Right ventricle myocardium superior (tissue), 1 donor: ENCODE results near the gene APBB1. TPM values are rescaled to one million over a fixed set of nuclear protein-coding genes. Genes with fewer than 3 reads are reported as not detected.

ENCODE experiments used
- ATAC-seq: fragments of 200-7000 bp; cut with Tn5 transposase; one replicate; pipeline ENCODE4 v1.9.1; 2020; ENCODE audit warnings: mild to moderate bottlenecking; ENCODE audit not compliant: poor library complexity
- DNase-seq: peaks from one replicate; pipeline ENCODE4 v3.0.0-alpha.2; 2020
- intact Hi-C: fragments of 100-400 bp; cut with DNase I; formaldehyde crosslinking; loops from one replicate; pipeline ENCODE4 v1.11.2; 2022
- long read RNA-seq: library from polyadenylated mRNA; unstranded; transcript quantifications from one replicate; pipeline ENCODE4 v2.0.0, GENCODE V29; 2021
- total RNA-seq: library from RNA; stranded (reverse); fragmentation: NEBNext Ultra II Directional; extraction: Animal tissue kit (Norgen Biotek cat#: 25700); gene quantifications from one replicate; pipeline ENCODE4 v1.2.1, GENCODE V29; 2021
- donor health status: DM: no; HTN: yes; CAD: no; lungs with severe emphysema.

Gene APBB1
- total RNA-seq: 75.8 TPM
- long read RNA-seq, transcript APBB1-201 (14 exons, 2,636 nt): major isoform, 282 of 430 reads
- long read RNA-seq, transcript APBB1-202 (14 exons, 2,619 nt): minor isoform, 45 of 430 reads
- long read RNA-seq, transcript APBB1-203 (14 exons, 2,684 nt): minor isoform, 38 of 430 reads
- long read RNA-seq, partial matches to known transcripts: 30 of 430 reads
- long read RNA-seq, other reads (novel, unspliced or antisense): 34 of 430 reads

DNA sequence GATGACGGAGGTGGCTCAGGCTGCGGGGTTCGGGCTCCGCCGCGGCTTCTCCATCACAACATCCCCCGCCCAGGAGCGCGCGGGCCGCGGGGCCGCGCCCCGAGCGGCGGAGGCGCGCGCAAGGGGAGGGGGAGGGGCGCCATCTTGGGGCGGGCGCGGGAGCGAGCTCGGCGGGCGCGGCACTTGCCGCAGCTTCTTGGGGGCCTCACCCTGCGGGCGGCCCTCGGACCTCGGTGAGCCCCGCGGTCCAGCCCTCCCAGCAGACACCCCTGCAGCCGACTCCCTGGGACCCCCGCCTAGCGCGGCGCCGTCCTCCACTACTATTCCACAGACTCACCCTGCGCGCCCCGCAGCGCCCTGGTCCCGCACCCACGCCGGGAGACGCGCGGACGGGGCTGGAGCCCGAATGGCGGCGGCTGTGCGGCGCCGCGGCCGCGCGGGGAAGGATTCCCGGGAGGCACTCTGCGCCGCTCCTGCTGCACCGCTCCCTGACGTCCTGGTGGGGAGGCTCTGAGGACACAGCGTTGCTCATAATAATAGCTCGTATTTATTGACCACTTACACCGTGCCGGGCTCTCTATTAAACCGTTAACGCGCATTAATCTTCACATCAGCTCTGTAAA is at the start of gene APBB1:
Gene APBB1 (minus strand): TSS at position 86 of the 623 bp plus-strand sequence. CDS start 7,747 bp downstream, outside the sequence.
- peak; percentile 97 for ATAC-seq
- intact Hi-C loops: no loop called here

DNA sequence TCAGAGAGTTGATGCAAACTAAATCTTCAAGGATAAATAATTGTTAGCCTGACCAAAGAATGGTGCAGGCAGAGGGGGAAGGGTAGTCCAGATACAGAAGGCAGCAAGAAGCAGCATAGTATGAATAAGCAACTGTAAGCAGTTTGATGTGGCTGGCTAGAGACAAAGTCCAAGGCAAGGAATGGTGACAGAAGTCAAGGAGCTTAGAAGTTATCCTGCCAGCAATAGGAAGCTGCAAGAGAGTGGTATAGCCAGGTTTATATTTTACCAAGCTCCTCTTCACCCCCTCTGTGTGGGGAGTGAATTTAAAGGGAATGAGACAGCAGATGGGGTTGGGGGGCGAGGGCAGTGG is 40.2 kb upstream of the APBB1 start:
- intact Hi-C loops: no loop called here
- no peak for DNase-seq
- no peak for ATAC-seq

More for the DNA sequence above, at the start of gene APBB1:
- peak; percentile 82 for DNase-seq

DNA sequence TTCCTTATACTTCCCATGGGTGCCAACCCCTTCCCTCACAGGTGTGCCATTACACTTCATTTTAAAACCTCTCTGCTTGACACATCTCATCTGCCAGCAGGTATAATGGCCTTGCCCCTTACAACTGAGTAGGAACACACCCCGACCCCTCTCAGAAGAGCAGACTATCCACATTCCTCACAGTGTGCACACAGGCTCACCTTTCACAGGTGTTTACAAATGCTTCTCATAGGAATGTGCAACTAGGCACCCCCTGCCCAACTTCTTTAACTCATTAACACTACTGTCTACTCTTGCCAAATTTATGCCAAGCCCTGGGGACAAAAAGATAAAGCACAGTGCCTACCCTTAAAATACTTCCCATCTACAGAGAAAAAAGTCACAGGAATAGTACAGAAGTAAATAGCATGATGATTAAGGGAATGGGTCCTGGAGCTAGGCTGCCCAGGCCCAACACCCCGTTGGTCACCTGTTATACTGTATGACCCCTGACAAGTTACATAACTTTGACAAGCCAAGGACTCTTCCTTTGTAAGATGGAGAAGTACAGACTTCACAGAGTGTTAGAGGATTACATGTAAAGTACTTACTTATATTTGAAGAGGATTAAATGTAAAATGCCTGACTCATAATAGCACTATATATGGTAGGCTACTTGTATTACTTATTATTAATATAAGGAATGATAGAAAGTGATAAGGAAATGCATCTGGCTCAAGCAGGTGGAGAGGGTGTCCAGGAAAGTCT is 39.6 kb upstream of the APBB1 start:
- intact Hi-C loops: no loop called here
- DNase-seq: no peak
- ATAC-seq: no peak

DNA sequence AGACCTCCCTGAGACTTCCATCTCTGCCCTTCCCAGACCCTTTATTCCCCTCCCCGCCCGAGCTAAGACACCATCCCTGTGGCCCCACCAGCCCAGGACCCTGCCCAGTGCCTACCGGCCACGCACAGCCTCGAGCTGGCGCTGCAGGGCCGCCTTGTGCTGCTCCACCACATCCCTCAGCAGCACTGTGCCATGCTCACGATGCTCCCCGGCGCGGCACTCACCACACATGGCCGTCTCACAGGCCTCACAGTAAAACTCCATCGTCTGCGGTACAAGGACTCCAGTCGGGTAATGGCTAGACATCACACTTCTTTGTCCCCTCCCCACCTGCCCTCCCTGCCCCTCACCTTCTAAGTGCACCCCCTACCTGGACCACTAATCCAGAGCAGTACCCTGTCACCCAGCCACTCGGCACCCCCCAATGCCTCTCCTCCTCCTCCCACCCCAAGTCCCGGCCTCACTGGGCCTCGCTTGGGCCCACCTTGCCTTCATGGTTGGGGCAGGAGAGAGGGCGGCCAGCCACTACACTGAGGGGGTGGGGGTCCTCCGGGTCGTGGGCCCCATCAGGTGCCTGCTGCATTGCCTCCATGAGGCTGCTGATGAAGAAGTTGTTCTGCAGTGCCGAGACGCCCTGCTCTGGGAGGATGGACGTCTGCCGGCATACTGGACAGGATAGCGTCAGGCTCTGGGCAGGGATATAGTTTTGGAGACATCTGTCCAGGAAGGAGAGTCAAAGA is 38.9 kb upstream of the APBB1 start:
- intact Hi-C loops: no loop called here
- DNase-seq: no peak
- ATAC-seq: no peak

DNA sequence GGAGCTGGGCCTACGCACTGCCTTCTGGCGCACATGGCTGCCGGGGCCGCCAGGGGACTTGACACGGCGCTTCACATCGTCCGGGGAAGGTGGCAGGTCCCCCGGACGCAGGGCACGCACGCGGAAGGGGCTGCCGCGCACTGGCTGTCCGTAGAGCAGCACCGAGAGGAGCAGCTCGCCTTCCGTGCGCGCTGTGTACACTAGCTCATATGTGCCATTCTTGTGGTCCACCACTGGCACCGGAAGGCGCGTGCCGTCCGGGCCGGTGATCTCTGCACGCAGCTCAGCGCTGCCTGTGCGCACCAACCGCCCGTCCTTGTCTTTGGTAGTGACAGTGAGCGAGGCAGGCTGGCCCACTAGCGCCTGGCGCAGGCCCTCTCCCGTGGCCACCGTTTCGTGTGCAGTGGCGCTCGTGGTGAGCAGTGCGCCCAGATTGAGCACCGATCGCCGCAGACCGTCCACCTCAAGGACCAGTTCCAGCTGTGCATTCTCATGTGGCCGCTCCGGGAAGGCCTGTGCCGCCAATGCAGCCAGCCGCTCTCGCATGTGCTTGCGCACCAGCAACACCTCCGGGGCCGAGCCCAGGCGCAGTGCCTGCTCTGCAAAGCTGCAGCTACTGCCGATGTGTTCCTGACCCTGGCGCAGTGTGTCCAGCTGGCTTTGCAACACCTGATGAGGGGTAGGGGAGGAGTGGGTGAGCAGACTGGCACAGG is 37.6 kb upstream of the APBB1 start:
- DNase-seq: no peak
- intact Hi-C loops: no loop called here
- no peak for ATAC-seq

DNA sequence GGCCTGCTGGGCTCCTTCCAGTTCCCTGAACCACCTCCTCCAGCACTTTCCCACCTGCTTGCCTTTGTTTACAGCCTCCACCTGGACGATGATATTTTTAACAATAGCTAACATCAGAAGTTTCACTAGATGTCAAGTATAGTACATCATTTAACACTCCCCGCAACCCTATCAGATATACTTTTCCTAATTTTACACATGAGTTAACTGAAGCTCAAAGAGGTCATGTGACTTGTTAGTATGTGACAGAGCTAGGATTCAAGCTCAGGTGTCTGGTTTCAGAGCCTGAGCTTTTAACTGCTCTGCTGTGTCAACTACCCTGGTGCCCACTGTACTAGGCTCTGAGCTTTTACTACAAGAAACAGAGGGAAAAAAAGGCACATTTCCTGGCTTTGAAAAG is 36.2 kb upstream of the APBB1 start:
- no peak for ATAC-seq
- no peak for DNase-seq
- intact Hi-C loops: no loop called here

DNA sequence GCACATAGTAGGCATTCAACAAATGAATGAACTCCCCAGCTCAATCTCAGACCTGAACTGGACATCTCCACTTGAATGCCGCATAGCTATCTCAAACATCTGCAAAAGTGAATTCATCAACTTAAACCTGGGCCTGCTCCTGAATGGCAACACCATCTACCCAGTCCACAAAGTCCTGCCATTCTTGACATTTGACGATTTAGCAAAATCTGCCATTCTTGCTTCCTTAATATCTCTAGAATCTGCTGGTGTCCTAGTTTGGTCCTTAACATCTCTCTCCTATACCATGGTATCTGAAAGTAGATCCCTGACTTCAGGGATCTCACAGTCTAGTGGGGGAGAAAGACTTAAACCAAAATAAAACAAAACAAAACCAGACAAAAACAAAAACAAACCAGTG is 34.3 kb upstream of the APBB1 start:
- ATAC-seq: no peak
- intact Hi-C loops: no loop called here

DNA sequence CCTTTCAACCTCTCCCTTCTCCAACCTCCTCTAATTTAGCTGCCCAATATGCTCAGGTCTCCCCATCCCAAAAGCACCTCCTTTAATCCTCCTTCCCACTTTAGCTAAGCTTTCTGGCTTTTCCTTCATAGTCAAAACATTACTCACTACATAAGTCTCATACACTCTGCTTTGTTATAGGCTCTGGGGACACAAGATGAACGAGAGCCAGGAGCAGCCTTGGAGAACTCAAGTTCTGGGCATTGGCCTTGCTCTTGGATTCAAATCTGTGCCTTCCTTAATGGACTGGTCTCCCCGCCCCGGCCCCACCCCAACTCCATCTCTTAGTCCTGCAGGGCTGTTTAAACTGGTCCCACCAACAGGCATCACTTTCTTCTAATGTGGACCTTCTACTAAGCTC is 33.3 kb upstream of the APBB1 start:
- intact Hi-C loops: no loop called here
- DNase-seq (no peak), ATAC-seq (peak; percentile 22)

More for the DNA sequence above, 34.3 kb upstream of the APBB1 start:
- DNase-seq: no peak

DNA sequence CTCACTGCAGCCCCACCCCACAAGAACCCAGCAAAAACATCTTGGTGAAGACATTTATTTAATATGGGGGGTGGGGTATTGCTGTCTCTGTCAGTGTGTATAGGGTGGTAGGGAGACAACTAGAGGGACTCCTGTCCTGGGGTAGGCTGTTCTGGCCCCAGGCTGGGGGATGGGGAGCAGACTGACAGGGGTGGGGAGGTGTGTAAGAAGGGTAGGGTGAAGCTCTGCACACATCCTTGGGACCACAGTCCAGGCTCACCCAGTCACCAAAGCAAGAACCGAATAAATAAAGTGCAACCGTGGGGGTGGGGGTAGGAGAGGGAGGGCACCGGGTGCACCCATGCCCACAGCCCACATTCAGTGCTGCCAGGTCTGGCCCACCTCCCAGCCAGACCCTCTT is 29.7 kb upstream of the APBB1 start:
- intact Hi-C loops: no loop called here
- ATAC-seq: no peak
- DNase-seq: no peak

DNA sequence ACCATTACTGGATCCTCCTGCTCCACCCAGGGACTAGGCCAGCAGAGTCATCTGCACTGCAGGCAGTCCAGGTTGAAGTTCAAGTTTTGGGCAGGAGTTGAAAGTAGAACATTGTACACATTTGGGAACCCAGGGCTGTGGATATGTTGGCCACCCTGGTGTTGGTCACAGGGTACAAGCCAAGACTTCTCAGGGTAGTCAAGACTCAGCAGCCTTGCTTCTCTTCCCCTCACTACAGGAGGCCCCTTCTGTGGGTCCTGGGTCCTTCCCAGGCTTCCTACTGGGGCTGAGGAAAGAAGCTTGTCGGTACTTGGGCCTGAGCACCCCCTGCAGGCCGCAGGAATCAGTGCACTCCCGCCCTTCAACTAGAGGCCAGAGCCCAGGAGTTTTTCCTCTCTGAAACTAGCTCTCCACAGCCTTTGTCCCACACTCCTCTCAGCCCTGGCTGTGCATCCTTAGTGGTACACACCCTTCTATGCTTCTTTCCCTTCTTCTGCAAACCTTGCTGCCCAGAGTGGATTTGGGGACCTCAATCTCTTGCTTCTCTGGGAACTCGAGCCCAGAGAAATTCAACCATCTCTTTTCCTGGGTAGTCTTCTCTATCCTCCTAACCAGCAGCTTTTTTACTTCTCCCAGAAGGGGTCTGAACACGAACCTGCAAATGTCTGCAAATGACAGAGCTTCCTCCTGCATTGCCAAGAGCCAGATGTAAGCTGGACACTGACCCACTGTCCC is 24.5 kb upstream of the APBB1 start:
- intact Hi-C loops: loop anchor here (5.0 kb wide), 1 partner anchor 61 kb away; no protein-coding TSS in a partner anchor
- ATAC-seq (peak; percentile 86), DNase-seq (peak; percentile 68)

DNA sequence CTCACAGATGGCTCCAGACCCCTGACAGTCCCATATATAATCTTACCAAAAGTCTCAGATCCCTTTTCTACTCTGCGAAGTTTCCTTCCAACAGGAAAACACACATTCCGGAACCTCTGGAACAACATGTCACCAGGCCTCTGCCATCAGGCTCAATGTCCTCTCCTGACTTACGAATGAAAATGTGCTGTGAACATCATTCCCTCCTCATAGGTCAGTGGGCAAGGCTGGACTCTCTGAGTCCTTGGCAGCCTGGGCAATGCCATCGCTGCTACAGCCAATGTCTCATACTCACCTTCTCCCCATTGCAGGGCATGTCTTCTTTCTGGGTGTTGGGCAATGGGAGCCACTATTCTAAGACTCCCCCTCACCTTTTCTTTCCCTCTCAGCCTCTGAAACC is 23.5 kb upstream of the APBB1 start:
- ATAC-seq (no peak), DNase-seq (no peak)
- intact Hi-C loops: loop anchor here (5.0 kb wide), 1 partner anchor 60 kb away; no protein-coding TSS in a partner anchor

DNA sequence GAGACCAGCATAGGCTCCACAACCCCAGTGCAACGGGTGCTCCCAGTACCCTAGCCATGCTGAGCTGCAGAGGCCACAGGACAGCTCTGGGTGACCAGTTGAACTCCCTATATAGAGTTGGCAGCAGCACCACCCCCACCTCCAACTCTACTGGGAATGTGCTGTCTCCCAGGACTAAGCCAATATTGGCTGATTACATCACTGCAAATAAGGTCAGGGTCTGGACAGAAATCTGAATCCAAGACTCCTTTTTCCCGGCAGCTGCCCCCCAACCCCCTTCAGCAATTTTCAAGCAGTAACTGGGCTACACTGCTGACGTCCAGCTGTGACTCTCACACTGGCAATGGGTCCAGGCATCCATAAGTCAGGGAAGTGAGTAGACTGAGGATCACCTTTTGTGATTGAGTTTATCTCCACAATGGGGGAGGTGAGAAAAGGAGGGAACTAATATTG is 22.0 kb upstream of the APBB1 start, which contains the start of gene HPX:
Gene HPX (minus strand): TSS at position 82 of the 453 bp plus-strand sequence. CDS start 24 bp downstream, at position 58.
- intact Hi-C loops: loop anchor here (5.0 kb wide), 1 partner anchor 59 kb away; no protein-coding TSS in a partner anchor
- ATAC-seq (no peak), DNase-seq (no peak)

DNA sequence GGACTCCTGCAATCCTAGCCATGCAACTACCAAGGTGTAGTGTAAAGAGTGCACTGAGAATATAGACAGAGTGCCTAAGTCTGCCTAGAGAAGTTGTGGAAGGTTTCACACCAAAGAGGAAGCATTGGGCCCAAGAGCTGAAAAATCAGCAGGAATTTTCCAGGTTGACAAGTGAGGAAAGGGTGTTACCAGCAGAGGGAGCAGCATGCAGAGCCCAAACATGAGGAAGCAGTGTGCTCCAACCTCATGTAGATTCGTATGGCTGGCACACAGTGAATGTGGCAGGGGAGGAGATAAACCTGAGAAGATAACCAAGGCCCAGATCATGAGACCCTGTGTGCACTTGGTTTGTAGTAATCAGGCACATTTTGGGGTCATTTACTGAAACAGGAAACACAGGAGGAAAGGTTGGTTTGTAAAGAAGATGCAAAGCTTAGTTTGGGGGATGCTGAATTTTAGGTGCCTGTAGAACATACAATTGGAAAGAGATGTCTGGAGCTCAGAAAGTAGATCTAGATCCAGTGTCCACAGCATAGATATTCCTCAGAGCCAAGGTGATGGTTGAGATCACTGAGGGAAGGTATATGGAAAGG is 20.2 kb upstream of the APBB1 start:
- intact Hi-C loops: no loop called here
- DNase-seq: no peak
- peak; percentile 71 for ATAC-seq

DNA sequence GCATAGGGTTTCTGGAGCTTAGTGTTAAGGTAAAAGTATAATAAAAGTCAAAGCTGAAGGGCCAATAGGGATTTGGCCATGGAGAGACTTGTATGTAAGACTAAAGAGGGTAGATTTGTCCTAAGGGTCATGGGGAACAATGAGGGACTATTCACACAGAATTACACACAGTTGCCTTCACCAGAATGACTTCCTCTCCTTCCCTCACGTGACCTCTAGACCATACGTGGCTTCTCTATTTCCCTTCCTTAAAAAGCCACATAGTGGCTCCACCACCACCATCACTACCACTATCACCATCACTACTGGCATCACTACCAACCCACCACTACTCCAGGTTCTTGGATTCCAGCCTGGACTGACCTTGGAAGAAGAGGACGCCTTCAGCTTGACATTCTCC is 19.1 kb upstream of the APBB1 start:
- ATAC-seq (no peak), DNase-seq (no peak)
- intact Hi-C loops: no loop called here

DNA sequence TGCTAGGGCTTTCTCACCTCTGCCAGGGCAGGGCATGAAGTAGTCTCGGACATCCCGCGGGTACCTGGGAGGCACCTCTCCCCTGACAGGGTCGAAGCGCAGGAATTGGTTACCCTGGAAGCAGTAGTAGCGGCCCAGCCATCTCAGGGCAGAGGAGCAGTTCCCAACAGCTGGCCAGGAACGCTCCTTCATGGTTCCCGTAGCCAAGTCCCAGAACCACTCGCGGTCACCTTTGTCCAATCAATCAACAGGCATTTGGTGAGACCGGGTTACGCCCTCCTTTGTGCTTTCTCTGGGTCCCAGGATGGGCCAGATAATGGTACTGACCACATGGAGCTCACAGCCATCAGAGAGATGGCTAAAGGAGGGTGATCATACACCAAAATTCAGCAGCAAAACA is 18.5 kb upstream of the APBB1 start:
- no peak for ATAC-seq

DNA sequence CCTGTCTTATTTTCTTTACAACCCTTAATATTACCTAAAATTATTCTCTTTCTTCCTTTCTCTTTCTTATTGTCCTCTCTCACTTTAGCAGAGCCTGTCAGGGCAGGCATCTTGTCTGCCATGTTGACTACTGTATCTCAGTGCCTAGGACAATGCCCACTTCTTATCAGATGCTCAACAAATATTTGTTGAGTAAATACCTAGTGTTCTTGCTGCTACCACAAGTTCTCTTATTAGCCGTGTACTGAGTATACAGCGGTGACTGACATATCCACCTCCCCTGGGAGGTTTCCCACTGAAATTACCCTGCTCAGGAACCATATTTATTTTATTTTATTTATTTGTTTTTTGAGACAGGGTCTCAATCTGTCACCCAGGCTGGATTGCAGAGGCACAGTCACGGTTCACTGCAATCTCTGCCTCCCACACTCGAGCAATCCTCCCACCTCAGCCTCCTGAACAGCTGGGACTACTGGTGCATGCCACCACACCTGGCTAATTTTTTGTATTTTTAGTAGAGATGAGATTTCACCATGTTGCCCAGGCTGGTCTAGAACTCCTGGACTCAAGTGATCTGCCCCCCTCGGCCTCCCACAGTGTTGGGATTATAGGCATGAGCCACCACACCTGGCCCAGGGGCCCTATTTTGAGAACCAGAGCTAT is 15.2 kb upstream of the APBB1 start:
- ATAC-seq: no peak

More for the DNA sequence above, 18.5 kb upstream of the APBB1 start:
- DNase-seq: no peak
- intact Hi-C loops: no loop called here

DNA sequence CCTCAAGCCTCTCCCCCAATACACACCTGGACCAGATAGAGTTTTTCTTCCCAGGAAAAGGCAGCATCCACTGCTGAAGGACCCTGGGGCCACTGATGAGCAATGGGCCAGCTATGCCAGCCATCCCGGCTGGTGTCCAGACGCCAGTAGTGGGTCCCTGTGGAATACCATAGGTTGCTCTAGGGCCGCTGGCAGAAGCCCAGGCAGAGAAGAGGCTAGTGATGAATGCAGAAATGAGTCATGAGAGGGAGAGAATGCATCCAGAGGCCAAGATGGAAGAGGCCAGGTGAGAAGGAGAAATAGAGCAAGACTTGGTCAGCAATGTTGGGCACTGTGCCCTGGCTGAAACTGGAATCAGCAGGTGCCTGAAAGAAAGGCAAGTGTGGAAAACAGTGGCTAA is 13.0 kb upstream of the APBB1 start:
- ATAC-seq: no peak
- intact Hi-C loops: no loop called here
- DNase-seq: no peak

More for the DNA sequence above, 15.2 kb upstream of the APBB1 start:
- intact Hi-C loops: no loop called here
- no peak for DNase-seq
